Type B pancreatic cell (in vitro differentiated cells): Measurements from ENCODE around the gene KRT86. TPM values are rescaled to one million over a fixed set of nuclear protein-coding genes. Genes with fewer than 3 reads are reported as not detected.
A peak's percentile ranks its signal among the peaks of the same experiment; 100 is the strongest.

Experiments used
- DNase-seq: peaks from one replicate; pipeline ENCODE4 v3.0.0; 2021; ENCODE audit warnings: mixed read lengths; ENCODE audit not compliant: unreplicated experiment; ENCODE audit errors: extremely low spot score
- H3K27ac Mint-ChIP-seq: 2 replicates; pipeline ENCODE4 v1.8.0; 2021; ENCODE audit warnings: mild to moderate bottlenecking, mixed read lengths
- H3K27me3 Mint-ChIP-seq: 2 replicates; pipeline ENCODE4 v1.8.0; 2021; ENCODE audit warnings: mixed read lengths
- H3K36me3 Mint-ChIP-seq: 2 replicates; pipeline ENCODE4 v1.8.0; 2021; ENCODE audit warnings: mixed read lengths
- H3K4me1 Mint-ChIP-seq: one replicate; pipeline ENCODE4 v1.8.0; 2021; ENCODE audit warnings: mixed read lengths; ENCODE audit not compliant: unreplicated experiment
- H3K4me3 Mint-ChIP-seq: 2 replicates; pipeline ENCODE4 v1.8.0; 2021; ENCODE audit warnings: mild to moderate bottlenecking, mixed read lengths
- H3K9me3 Mint-ChIP-seq: 2 replicates; pipeline ENCODE4 v1.8.0; 2021; ENCODE audit warnings: mixed read lengths
- total RNA-seq: library from RNA; stranded (reverse); gene quantifications from 2 replicates; pipeline ENCODE4 v1.2.1, GENCODE V29; 2021; ENCODE audit warnings: low replicate concordance
- TF ChIP-seq, protein P1 (sequence below): fragments of 200-600 bp; sonication (generic); conservative IDR thresholded peaks from 2 replicates; pipeline ENCODE4 v1.5.0; 2021; ENCODE audit warnings: antibody characterized with exemption, mild to moderate bottlenecking

The KRT86 gene
- total RNA-seq, 1 donor from 2014 or later = 0.14 TPM

DNA sequence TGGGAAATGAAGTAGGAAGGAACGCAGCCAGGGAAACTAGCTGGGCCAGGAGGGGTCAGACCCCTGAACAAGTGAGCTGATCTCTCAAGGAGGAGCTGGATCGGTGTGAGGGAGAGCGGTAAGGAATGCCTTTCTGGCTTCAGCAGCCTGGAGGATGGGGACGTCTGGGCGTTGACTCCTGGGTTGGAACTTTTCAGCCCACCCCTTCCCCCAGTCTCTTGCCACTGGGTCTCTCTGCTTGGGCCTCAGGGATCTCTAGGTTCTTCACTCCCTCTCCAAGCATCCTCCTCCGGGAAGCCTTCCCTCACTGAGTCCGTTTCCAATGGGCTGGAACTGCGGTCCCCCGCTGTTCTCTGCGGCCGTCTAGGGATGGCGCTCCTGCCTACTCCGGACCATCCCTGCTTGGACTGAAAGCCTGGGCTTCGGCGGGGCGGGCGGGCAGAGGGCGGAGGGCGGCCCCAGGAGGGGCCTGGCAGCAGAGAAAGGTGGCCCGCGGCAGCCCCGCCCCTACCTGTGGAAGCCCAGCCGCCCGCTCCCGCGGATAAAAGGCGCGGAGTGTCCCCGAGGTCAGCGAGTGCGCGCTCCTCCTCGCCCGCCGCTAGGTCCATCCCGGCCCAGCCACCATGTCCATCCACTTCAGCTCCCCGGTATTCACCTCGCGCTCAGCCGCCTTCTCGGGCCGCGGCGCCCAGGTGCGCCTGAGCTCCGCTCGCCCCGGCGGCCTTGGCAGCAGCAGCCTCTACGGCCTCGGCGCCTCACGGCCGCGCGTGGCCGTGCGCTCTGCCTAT, 41.6 kb upstream of the KRT86 start, which contains the start of gene KRT7:
TSS of gene KRT7 (plus strand) at position 570 of the 788 bp plus-strand sequence. CDS start at position 624, 54 bp downstream.
- Mint-ChIP-seq H3K4me3 (peak within 1 kb of the TSS; percentile 88), H3K9me3 (no peaks in the 10 kb centered on the region), H3K36me3 (no peaks in the 10 kb centered on the region), H3K27ac (peak within 1 kb of the TSS; percentile 75), H3K4me1 (peaks cover 27% of the 10 kb centered on the region), H3K27me3 (peaks cover 54% of the 10 kb centered on the region)
- DNase-seq = no peak
- TF ChIP-seq, protein P1, sequence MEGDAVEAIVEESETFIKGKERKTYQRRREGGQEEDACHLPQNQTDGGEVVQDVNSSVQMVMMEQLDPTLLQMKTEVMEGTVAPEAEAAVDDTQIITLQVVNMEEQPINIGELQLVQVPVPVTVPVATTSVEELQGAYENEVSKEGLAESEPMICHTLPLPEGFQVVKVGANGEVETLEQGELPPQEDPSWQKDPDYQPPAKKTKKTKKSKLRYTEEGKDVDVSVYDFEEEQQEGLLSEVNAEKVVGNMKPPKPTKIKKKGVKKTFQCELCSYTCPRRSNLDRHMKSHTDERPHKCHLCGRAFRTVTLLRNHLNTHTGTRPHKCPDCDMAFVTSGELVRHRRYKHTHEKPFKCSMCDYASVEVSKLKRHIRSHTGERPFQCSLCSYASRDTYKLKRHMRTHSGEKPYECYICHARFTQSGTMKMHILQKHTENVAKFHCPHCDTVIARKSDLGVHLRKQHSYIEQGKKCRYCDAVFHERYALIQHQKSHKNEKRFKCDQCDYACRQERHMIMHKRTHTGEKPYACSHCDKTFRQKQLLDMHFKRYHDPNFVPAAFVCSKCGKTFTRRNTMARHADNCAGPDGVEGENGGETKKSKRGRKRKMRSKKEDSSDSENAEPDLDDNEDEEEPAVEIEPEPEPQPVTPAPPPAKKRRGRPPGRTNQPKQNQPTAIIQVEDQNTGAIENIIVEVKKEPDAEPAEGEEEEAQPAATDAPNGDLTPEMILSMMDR = no peak

GRCh38 chr12:52233462-52234207, 40.8 kb upstream of the KRT86 start:
- no peaks in the 10 kb centered on the region for H3K9me3 Mint-ChIP-seq
- TF ChIP-seq, protein P1 = no peak
- H3K4me1 Mint-ChIP-seq = peaks cover 28% of the 10 kb centered on the region
- peak overlapping the region; percentile 72 for H3K27ac Mint-ChIP-seq
- peaks cover 51% of the 10 kb centered on the region for H3K27me3 Mint-ChIP-seq
- DNase-seq = no peak
- no peaks in the 10 kb centered on the region for H3K36me3 Mint-ChIP-seq
- peak overlapping the region; percentile 88 for H3K4me3 Mint-ChIP-seq

DNA sequence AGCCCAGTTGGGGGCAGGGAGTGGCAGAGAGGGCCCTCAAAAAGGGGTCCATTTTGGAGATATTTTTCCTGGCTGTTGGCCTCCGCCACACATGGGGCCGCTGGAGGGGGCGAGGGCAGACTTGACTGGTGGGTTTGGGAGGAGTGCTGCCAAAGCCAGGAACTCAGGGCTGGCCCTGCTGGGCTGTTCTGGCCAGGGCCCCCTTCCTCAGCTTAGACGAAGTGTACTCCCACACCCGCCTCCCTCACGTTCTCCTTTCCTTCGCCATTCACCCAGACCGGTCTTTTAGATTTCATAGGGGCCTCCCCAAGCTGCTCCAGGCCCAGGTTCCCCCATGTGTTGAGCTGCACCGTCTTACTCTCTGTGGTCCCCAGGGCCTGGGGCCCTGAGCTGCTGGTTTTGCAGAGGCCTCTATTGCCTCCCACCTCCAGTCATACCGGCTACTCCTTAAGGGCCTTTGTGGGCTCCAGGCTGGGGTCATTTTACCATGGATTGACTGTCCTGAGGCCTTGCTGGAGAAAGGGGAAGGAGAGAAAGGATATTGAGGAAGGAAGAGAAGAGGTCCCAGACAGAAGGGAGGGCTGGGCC, 40.1 kb upstream of the KRT86 start:
- peak overlapping the region; percentile 74 for H3K4me3 Mint-ChIP-seq
- H3K27ac Mint-ChIP-seq = peak overlapping the region; percentile 58
- no peaks in the 10 kb centered on the region for H3K9me3 Mint-ChIP-seq
- TF ChIP-seq, protein P1 = no peak
- H3K27me3 Mint-ChIP-seq = peaks cover 51% of the 10 kb centered on the region
- DNase-seq = no peak
- no peaks in the 10 kb centered on the region for H3K36me3 Mint-ChIP-seq
- peaks cover 35% of the 10 kb centered on the region for H3K4me1 Mint-ChIP-seq

GRCh38 chr12:52235001-52235764, 39.3 kb upstream of the KRT86 start:
- no peaks in the 10 kb centered on the region for H3K36me3 Mint-ChIP-seq
- peaks cover 44% of the 10 kb centered on the region for H3K27me3 Mint-ChIP-seq
- H3K4me1 Mint-ChIP-seq = peaks cover 35% of the 10 kb centered on the region
- DNase-seq = no peak
- H3K4me3 Mint-ChIP-seq = peak overlapping the region; percentile 74
- TF ChIP-seq, protein P1 = no peak
- peak overlapping the region; percentile 63 for H3K27ac Mint-ChIP-seq
- H3K9me3 Mint-ChIP-seq = no peaks in the 10 kb centered on the region

DNA sequence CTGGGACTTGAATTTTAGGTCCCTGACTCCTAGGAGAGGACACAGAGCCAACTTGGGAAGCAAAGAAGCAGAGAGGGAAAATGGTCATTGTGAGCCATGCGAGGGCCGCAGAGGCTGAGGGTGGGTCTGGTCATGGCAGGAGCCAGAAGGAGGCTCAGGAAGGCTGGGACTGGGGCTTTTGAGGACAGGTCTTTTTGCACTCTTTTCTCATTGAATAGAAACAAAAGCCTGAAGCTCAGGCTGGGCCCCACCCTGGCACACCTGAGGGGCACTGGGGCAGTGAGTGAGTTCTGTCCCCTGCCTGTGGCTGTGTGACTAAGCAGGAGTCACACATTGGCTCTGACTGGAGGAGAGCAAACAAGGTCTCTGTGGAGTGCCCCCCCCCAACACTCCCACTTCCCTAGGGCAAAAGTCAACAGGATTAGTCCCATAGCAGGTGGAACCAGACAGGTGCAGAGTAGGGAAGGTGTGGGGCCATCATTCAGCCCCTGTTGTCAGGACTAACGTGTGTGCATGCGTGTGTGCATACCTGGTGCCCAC, 38.6 kb upstream of the KRT86 start:
- H3K27me3 Mint-ChIP-seq = peaks cover 37% of the 10 kb centered on the region
- no peak for DNase-seq

More for the DNA sequence above, 38.6 kb upstream of the KRT86 start:
- TF ChIP-seq, protein P1 = no peak
- H3K4me3 Mint-ChIP-seq = peak overlapping the region; percentile 53
- no peaks in the 10 kb centered on the region for H3K36me3 Mint-ChIP-seq
- peak overlapping the region; percentile 63 for H3K27ac Mint-ChIP-seq
- peaks cover 30% of the 10 kb centered on the region for H3K4me1 Mint-ChIP-seq
- no peaks in the 10 kb centered on the region for H3K9me3 Mint-ChIP-seq
